ENCODE measurements around the gene CTNNA3.

DNA sequence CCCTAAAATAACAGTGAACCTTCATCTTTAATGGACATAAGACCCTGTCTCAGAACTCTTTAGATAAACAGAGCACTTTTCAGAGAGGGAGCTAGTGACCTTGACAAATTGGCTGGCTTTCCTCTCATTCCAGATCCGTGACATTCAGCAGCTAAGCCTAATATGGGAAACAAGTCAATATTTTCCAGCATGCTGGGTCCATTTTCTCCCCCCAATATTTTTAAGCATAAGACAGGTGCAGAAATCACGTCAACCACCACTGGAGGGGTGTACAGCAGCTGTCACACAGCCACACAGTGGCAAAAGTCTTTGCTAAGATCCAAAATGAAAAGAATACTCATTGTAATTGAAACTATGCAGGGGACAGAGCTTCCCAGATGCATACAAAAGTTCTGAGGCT lies 744.1 kb downstream of the CTNNA3 start:
- TF ChIP-seq, protein P1, sequence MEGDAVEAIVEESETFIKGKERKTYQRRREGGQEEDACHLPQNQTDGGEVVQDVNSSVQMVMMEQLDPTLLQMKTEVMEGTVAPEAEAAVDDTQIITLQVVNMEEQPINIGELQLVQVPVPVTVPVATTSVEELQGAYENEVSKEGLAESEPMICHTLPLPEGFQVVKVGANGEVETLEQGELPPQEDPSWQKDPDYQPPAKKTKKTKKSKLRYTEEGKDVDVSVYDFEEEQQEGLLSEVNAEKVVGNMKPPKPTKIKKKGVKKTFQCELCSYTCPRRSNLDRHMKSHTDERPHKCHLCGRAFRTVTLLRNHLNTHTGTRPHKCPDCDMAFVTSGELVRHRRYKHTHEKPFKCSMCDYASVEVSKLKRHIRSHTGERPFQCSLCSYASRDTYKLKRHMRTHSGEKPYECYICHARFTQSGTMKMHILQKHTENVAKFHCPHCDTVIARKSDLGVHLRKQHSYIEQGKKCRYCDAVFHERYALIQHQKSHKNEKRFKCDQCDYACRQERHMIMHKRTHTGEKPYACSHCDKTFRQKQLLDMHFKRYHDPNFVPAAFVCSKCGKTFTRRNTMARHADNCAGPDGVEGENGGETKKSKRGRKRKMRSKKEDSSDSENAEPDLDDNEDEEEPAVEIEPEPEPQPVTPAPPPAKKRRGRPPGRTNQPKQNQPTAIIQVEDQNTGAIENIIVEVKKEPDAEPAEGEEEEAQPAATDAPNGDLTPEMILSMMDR (IDR thresholded peaks at IDR 0.05; ENCODE audit: low read depth, low read length, missing input control) = no peak
- TF ChIP-seq YY1 (IDR thresholded peaks at IDR 0.05) (no peak), TAF1 (conservative IDR thresholded peaks at IDR 0.05) (no peak), EGR1 (IDR thresholded peaks at IDR 0.05; ENCODE audit: low read depth in 2 of 2) (no peak), GABPA (IDR thresholded peaks at IDR 0.05 in 1 of 2, conservative IDR thresholded peaks at IDR 0.05 in 1 of 2) (no peak), RXRA (IDR thresholded peaks at IDR 0.05) (no peak), HNF4A (conservative IDR thresholded peaks at IDR 0.05) (no peak), JUND (IDR thresholded peaks at IDR 0.05) (no peak), RAD21 (IDR thresholded peaks at IDR 0.05) (no peak), NR2F2 (IDR thresholded peaks at IDR 0.05) (no peak), SP1 (IDR thresholded peaks at IDR 0.05) (no peak)
- TF ChIP-seq, protein P2, sequence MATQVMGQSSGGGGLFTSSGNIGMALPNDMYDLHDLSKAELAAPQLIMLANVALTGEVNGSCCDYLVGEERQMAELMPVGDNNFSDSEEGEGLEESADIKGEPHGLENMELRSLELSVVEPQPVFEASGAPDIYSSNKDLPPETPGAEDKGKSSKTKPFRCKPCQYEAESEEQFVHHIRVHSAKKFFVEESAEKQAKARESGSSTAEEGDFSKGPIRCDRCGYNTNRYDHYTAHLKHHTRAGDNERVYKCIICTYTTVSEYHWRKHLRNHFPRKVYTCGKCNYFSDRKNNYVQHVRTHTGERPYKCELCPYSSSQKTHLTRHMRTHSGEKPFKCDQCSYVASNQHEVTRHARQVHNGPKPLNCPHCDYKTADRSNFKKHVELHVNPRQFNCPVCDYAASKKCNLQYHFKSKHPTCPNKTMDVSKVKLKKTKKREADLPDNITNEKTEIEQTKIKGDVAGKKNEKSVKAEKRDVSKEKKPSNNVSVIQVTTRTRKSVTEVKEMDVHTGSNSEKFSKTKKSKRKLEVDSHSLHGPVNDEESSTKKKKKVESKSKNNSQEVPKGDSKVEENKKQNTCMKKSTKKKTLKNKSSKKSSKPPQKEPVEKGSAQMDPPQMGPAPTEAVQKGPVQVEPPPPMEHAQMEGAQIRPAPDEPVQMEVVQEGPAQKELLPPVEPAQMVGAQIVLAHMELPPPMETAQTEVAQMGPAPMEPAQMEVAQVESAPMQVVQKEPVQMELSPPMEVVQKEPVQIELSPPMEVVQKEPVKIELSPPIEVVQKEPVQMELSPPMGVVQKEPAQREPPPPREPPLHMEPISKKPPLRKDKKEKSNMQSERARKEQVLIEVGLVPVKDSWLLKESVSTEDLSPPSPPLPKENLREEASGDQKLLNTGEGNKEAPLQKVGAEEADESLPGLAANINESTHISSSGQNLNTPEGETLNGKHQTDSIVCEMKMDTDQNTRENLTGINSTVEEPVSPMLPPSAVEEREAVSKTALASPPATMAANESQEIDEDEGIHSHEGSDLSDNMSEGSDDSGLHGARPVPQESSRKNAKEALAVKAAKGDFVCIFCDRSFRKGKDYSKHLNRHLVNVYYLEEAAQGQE (IDR thresholded peaks at IDR 0.05) = no peak
